Measurements from ENCODE around the gene MNAT1. TPM values are rescaled to one million over a fixed set of nuclear protein-coding genes. Genes with fewer than 3 reads are reported as not detected.

The MNAT1 gene
- total and polyA plus RNA-seq, 10 donors, result 11.9 to 34.3 (median 22.0) TPM

DNA sequence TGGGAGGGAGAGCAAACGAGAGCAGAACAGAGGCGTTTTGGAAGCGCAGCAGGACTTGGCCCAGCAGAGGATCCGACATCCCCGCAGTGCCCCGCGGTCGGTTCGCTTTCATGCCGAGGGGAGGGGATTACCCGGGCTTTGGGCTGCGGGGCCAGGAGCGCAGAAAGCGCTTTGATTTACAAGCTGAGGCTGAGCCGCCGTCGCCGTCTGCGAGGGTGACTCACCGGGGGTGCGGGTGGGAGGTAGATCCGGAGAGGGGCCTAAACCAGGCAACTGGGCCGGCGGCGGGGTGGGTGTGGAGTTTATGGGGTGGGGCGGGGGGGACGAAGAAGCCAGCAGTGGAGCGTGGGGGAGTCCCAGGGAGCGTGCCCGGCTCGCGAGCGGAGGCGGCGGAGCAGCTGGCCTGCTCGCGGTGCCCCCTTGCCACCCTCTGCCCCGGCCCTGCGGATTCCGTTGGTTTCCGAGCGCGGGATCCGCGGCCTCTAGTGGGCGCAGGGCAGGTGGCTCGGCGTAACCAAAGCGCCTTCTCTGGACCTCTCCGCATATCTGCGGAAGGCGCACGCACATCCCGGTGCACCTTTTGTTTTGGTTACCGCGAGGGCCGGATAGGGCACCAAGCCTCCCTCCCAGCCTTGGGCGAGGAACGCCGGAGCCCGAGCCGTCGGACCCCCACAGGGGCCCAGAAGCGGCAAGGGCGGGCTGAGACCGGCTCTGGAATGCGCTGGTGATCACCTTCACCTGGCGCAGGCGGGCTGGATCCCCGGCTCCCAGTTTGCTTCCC, 13.0 kb upstream of the MNAT1 start:
- intact Hi-C loops (cut with DNase I; ENCODE audit: low total_unique reads), result no loop called here
- TF ChIP-seq, protein P1, sequence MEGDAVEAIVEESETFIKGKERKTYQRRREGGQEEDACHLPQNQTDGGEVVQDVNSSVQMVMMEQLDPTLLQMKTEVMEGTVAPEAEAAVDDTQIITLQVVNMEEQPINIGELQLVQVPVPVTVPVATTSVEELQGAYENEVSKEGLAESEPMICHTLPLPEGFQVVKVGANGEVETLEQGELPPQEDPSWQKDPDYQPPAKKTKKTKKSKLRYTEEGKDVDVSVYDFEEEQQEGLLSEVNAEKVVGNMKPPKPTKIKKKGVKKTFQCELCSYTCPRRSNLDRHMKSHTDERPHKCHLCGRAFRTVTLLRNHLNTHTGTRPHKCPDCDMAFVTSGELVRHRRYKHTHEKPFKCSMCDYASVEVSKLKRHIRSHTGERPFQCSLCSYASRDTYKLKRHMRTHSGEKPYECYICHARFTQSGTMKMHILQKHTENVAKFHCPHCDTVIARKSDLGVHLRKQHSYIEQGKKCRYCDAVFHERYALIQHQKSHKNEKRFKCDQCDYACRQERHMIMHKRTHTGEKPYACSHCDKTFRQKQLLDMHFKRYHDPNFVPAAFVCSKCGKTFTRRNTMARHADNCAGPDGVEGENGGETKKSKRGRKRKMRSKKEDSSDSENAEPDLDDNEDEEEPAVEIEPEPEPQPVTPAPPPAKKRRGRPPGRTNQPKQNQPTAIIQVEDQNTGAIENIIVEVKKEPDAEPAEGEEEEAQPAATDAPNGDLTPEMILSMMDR (IDR thresholded peaks at IDR 0.05 in 8 of 11, conservative IDR thresholded peaks at IDR 0.05 in 3 of 11), result peak in 3 of 11 experiments; percentile 16 to 28 (median 23)
- TF ChIP-seq POLR2AphosphoS5 (IDR thresholded peaks at IDR 0.05), result no peak
- no peak for TF ChIP-seq POLR2A (IDR thresholded peaks at IDR 0.05)
- Histone ChIP-seq H3K4me3 (peak overlapping the region; percentile 45 to 80 (median 62)), H3K27me3 (replicated peaks in 1 of 7) (peaks cover 4 to 100% (median 65%) of the 10 kb centered on the region in 7 donors), H3K4me1 (peaks cover 13 to 38% (median 35%) of the 10 kb centered on the region in 6 donors), H3K36me3 (no peaks in the 10 kb centered on the region), H3K27ac (no peak overlapping the region), H3K9me3 (no peaks in the 10 kb centered on the region)
- peak; percentile 79 for DNase-seq
- WGBS, 5 donors, result 4 to 5% (median 4%) methylated on average over 45 to 70 of the region's 70 CpGs

GRCh38 chr14:60722107-60722356, 12.5 kb upstream of the MNAT1 start:
- H3K27ac ChIP-seq, result no peak overlapping the region
- peaks cover 4 to 100% (median 70%) of the 10 kb centered on the region in 7 donors for H3K27me3 ChIP-seq (replicated peaks in 1 of 7)
- no peak for DNase-seq
- H3K4me1 ChIP-seq, result peaks cover 13 to 38% (median 35%) of the 10 kb centered on the region in 6 donors
- intact Hi-C loops (cut with DNase I; ENCODE audit: low total_unique reads), result no loop called here
- 1 to 3% (median 2%) methylated on average over 11 of the region's 11 CpGs for WGBS, 5 donors
- H3K4me3 ChIP-seq, result peak overlapping the region; percentile 45 to 80 (median 62)
- TF ChIP-seq POLR2AphosphoS5 (IDR thresholded peaks at IDR 0.05), result no peak
- no peak for TF ChIP-seq POLR2A (IDR thresholded peaks at IDR 0.05)
- TF ChIP-seq, protein P1 (IDR thresholded peaks at IDR 0.05 in 8 of 11, conservative IDR thresholded peaks at IDR 0.05 in 3 of 11), result no peak
- H3K9me3 ChIP-seq, result no peaks in the 10 kb centered on the region
- no peaks in the 10 kb centered on the region for H3K36me3 ChIP-seq

DNA sequence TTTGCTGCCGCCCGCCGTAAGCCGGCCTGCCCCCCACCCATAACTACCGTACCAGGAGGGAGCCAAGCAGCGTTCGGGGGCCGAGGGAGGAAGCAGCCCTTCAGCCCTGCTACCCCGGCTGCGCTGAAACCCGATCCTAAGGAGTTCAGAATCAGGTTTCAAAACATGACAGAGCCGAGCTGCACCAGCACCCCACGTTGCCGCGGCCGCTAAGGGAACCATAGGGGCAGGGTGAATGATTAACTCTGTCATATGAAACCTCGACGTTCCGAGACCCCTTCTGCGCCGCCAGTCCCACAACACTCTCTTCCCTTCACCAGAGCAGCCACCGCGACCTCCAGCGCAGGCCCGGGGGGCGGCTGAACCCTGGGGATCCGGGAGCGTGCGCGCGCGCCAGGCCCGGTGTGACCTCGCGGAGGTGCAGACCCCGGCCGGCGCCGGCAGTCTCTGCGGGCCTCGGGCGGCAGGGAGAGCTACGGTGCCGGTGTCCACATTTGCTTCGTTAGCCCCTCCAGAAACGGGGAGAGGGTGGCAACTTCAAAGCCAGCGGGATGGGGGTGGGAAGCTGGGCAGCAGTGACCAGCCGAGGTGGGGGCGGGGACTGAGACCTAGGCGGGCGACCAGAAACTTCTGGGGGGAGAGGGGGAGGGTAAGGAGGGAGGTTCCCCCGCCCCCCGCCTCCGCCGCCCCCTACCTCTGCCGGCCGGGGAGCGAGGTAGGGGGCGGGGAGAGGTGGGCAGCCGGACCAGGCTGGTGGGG, 12.0 kb upstream of the MNAT1 start:
- DNase-seq, result peak; percentile 74
- 1 to 2% (median 1%) methylated on average over 35 to 60 of the region's 60 CpGs for WGBS, 5 donors
- TF ChIP-seq, protein P1 (IDR thresholded peaks at IDR 0.05 in 8 of 11, conservative IDR thresholded peaks at IDR 0.05 in 3 of 11), result no peak
- TF ChIP-seq POLR2AphosphoS5 (IDR thresholded peaks at IDR 0.05), result no peak
- no peak for TF ChIP-seq POLR2A (IDR thresholded peaks at IDR 0.05)
- peaks cover 13 to 38% (median 35%) of the 10 kb centered on the region in 6 donors for H3K4me1 ChIP-seq
- H3K4me3 ChIP-seq, result peak overlapping the region; percentile 45 to 80 (median 62)
- H3K36me3 ChIP-seq, result no peaks in the 10 kb centered on the region
- peaks cover 4 to 100% (median 74%) of the 10 kb centered on the region in 7 donors for H3K27me3 ChIP-seq (replicated peaks in 1 of 7)
- no peak overlapping the region for H3K27ac ChIP-seq
- intact Hi-C loops (cut with DNase I; ENCODE audit: low total_unique reads), result no loop called here
- H3K9me3 ChIP-seq, result no peaks in the 10 kb centered on the region

All from spleen (tissue), 11 donors.